HFF-Myc (cell line): ENCODE data around the gene AMOT.

ENCODE experiments used
- DNase-seq: peaks from one replicate; pipeline ENCODE4 v3.0.0-alpha.2; 2011; ENCODE audit warnings: low read depth; ENCODE audit errors: extremely low read depth
- H3K4me3 ChIP-seq: replicated peaks from 2 replicates; pipeline ENCODE4 v1.5.1; 2011; ENCODE audit warnings: low read depth, mild to moderate bottlenecking, control low read depth, low read length
- CTCF ChIP-seq: IDR thresholded peaks from 2 replicates; pipeline ENCODE4 v1.5.1; 2012; ENCODE audit warnings: mild to moderate bottlenecking, low read depth, low read length, control low read depth; ENCODE audit errors: missing control alignments

AMOT gene

GRCh38 chrX:112738347-112739033 lies 102.1 kb downstream of the AMOT start:
- TF ChIP-seq CTCF = no peak
- H3K4me3 ChIP-seq = no peak overlapping the region
- no peak for DNase-seq

GRCh38 chrX:112736310-112736709 lies 104.3 kb downstream of the AMOT start:
- no peak for TF ChIP-seq CTCF
- no peak for DNase-seq
- H3K4me3 ChIP-seq = no peak overlapping the region

- no peak for DNase-seq
- TF ChIP-seq CTCF = no peak
- H3K4me3 ChIP-seq = no peak overlapping the region
These were observed 105.5 kb downstream of the AMOT start for GRCh38 chrX:112735147-112735546.

- no peak overlapping the region for H3K4me3 ChIP-seq
- TF ChIP-seq CTCF = no peak
- DNase-seq = no peak
These were observed 106.3 kb downstream of the AMOT start for GRCh38 chrX:112734290-112734689.

GRCh38 chrX:112731793-112732192 lies 108.8 kb downstream of the AMOT start:
- DNase-seq = no peak
- TF ChIP-seq CTCF = no peak
- H3K4me3 ChIP-seq = no peak overlapping the region
